NCI-H345 (cell line): ENCODE data around the gene TNPO2.

ENCODE experiments used
- DNase-seq: peaks from one replicate; lab custom pipeline; 2025; lab: John Stamatoyannopoulos, UW

Gene TNPO2

GRCh38 chr19:12676384-12676792 lies 47.3 kb downstream of the TNPO2 start:
- peak; percentile 25 for DNase-seq

DNA sequence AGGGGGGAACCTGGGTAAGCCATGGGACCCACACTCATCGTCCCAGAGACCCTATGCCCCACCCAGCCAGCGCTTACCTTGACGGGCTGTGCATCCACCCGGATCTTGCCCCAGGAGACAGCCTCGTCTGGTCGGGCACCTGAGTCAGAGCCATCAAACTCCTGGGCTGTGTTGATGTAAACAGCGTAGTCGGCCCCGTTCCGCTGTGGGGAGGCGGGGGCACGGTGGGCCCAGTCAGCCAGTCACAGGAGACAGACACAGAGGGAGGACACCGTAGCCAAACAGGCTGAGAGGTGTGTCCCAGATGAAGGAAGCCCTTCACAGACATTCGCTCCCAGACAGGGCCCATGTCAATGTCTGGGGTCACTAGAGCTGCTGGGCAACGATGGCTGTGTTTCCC lies 47.8 kb downstream of the TNPO2 start:
- no peak for DNase-seq

GRCh38 chr19:12675399-12675798 lies 48.3 kb downstream of the TNPO2 start:
- DNase-seq = no peak

GRCh38 chr19:12672744-12673143 lies 51.0 kb downstream of the TNPO2 start:
- no peak for DNase-seq

DNA sequence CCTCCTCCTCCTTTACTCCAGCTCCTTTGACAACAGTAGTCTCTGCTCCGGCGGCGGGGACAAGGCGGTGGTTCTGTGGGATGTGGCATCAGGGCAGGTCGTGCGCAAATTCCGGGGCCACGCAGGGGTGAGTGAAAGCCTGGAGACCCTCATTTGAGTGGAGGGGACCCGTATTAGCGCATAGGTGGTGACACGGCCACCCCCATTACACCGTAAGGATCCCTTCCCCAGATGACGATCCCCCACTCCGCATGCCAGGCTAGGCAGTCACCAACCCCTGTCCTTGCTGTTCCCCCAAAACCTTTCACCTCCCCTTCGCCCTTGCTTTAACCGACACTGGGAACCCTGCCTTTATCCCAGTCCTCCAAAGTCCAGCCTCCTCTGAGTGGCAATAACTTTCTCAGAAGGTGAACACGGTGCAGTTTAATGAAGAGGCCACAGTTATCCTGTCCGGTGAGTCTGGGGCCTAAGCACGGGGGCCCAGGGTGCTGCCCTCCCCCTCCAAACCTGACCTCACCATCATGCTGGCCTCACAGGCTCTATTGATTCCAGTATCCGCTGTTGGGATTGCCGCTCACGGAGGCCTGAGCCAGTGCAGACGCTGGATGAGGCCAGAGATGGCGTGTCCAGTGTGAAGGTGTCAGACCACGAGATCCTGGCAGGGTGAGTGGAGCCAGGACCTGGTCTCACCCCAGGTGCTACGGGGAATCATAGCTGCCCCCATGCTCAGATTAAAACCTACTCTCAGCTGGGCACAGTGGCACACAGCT lies 53.4 kb downstream of the TNPO2 start:
- no peak for DNase-seq

- peak; percentile 41 for DNase-seq
Observed at GRCh38 chr19:12669270-12670158, 54.2 kb downstream of the TNPO2 start.

DNA sequence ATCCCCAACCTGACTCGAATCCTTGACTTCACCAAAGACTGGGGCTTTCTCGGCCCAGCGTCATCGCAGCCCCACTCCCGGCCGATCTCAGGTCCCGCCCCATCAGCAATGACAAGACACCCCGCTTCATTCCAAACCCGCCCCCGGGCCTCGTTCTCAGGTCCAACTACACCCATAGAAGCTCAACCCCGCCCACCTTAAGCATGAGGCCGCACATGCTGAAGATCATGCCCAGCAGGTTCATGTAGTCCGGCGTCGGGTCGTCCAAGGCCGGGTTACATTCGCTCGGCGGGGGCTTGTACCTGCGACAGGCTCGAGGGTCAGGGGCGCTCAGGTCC lies 54.8 kb downstream of the TNPO2 start:
- peak; percentile 15 for DNase-seq

GRCh38 chr19:12668346-12668745 lies 55.4 kb downstream of the TNPO2 start:
- DNase-seq = no peak

DNA sequence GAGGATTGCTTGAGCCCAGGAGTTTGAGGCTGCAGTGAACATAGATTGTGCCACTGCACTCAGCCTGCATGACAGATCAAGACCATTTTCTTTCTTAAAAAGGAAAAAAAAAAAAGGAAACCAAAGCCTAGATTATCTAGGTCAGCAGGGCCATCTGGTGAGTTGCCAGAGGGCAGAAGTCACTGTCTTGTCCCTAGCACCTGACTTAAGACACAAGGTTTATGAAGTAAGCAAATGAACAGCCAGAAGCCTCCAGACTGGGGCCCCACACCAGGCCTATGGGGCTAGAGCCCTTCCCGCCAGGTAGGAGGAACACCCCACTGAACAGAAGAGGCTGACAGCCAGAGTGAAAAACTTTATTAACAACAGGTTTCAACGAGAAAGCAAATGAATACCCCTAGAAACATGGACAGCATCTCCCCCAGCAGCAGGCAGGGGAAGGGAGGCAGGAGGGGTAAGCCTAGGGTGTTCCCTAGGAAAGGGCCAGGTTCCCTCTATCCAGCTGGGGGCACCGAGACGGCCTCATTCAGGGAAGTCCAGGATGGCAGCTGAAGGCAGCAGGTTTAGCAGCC lies 55.9 kb downstream of the TNPO2 start:
- no peak for DNase-seq

- peak; percentile 55 for DNase-seq
Observed at GRCh38 chr19:12666265-12667048, 57.3 kb downstream of the TNPO2 start, which contains the start of the genes MAN2B1 and WDR83. Gene MAN2B1, minus strand, starts transcription at chr19:12666742. Its CDS starts 41 bp downstream, at chr19:12666701. Gene WDR83, plus strand, starts transcription at chr19:12666807. Its CDS starts 2,984 bp downstream, at chr19:12669791.

DNA sequence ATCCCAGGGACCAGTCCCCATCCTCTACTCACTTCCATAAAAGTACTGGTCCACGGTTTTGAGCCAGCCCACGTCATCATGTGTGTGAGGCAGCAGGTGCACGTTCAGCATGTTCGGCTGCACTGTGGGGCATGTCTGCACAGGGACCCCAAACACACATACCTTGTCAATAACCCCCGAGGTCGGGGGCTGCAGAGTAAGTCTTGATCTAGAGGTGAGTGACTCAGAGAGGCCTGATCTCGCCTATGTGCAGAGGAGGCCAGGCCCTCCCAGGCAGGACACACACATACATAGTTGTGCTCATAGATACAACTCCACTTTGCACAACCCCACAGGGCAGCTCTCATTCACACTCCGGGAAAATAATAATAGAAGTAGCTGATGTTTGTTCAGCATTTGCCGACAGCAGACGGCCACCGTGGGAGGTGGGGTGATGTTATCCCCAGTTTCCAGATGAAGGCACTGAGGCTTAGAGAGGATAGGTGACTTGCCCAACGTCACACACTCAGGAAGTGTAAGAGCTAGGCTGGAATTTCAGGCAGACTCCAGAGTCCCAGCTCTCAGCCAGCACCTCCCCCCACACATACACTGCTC lies 58.0 kb downstream of the TNPO2 start:
- no peak for DNase-seq

DNA sequence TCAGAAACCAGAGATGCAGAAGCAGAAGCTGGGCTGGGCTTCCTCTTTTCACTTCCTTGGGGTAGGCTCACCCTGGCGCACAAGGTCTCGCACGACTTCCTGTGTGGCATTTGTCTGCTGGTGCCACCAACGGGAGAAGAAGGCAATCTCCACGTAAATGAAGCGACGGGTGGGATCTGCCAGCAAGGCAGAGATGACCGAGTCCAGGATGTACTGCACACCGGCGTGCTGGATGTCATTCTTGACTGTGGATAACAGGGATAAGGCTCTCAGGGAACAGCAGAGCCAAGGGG lies 58.5 kb downstream of the TNPO2 start:
- DNase-seq = no peak

DNA sequence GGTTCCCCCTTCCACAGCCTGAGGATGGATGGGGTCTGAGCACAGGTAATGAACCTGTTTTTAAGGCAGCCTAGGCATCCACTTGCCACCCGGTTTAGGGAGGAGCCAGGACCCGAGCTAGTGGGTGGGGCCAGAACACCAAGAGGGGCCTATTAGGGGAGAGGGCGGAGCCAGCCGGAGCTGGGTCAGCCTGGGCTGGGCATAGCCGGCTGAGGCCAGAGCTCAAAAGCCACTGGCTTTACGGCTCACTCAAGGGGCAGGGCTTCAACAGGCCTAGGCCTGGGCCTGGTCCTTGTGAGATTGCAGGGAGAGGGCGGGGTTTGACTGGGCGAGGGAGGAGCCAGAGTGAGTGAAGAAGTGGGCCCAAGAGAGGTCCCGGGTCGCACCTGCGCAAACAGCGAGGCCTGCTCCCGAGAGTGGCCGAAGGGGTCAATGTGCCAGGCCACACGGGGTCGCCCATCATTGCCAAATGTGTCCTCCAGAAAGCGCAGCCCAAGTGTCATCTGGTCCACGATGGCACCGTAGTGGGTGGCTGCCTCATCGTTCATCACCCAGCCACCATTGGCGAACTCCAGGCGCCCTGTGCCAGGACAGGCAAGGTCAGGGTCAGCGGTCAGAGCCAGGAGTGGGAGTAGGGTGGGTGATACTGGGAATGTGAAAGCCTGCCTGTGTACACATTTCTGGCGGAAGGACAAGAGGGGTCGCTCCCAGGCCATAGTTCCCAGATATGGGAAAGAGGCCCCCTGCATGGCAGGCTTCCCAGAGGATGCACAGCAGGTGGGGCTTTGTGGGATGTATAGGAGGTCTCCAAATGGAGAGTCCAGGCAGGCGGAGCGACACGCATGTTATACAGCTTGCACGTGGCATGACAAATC lies 59.1 kb downstream of the TNPO2 start:
- DNase-seq = no peak

DNA sequence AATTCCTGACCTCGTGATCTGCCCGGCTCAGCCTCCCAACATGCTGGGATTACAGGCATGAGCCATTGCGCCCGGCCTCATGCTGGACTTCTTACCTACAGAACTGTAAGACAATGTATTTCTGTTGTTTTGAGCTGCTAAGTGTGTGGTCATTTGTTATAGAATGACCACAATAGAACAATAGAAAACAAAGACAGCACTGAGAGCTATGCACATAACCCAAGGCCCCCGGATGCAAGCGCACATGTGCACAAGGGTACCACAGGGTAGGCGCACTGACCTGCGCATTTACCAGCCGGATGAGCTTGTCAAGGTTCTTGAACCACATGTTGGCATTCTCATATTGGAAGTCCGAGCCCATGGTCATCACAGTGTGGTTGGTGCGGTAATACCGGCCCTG lies 62.8 kb downstream of the TNPO2 start:
- no peak for DNase-seq

GRCh38 chr19:12657966-12658365 lies 65.8 kb downstream of the TNPO2 start:
- no peak for DNase-seq

DNA sequence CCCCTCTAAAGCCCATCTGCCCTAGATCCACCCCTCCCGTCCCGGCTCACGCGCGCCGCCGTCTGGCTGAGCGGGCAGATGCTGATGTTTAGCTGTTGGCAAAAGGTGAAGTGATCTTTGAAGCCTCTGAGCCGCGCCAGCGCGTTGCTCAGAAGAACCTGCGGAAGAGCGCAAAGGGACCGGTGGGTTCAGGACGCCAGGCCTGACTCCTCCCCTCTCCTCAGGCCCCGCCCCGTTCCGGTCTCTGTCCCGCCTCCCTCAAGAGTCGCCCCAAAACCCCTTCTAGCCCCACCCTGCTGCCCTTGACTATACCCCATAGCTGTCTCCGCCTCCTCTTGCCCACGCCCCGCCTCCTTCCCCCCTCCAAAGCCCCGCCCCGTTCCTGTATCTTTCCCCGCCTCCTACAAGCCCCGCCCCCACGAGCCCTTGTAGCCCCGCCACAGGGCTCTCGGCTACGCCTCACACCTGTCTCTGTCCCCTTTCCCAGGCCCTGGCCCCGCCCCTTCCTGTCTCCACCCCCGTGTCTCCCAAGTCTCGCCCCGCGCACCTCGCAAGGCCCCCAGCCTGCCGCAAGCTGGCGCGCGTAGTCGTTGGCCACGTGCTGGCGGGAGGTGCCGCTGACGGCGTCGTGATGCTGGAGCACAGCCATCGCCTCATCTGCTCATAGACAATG lies 66.7 kb downstream of the TNPO2 start:
- no peak for DNase-seq

GRCh38 chr19:12655546-12655945 lies 68.2 kb downstream of the TNPO2 start:
- DNase-seq = no peak

DNA sequence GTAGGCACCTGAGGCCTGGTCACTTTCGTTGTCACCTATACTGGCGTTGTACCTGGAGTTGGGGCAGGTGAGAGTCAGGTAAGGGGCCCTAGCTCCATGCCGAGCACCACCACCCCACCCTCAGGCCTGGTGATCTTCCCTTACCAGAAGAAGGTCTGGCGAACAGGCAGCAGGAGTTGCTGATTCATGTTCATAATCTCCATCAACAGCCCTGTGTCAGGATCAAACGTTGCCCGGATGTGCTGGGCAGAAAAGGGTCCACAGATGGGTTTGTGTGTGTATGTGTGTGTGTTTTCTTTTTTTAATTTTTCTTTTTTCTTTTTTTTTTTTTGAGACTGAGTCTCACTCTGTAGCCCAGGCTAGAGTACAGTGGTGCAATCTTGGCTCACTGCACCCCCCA lies 71.5 kb downstream of the TNPO2 start:
- no peak for DNase-seq

- DNase-seq = no peak
Observed at GRCh38 chr19:12649941-12650340, 73.8 kb downstream of the TNPO2 start.
